ENCODE measurements around the gene ZKSCAN1.
"Not testable (repeated sequence)": the region's sequence is repeated elsewhere in the genome, so short reads cannot be mapped to it uniquely, and the experiment has no call there.

The ZKSCAN1 gene

GRCh38 chr7:100003711-100004661 is 11.4 kb upstream of the ZKSCAN1 start:
- no peak for DNase-seq

- DNase-seq: no peak
Observed at GRCh38 chr7:100007887-100008286, 7.5 kb upstream of the ZKSCAN1 start.

DNA sequence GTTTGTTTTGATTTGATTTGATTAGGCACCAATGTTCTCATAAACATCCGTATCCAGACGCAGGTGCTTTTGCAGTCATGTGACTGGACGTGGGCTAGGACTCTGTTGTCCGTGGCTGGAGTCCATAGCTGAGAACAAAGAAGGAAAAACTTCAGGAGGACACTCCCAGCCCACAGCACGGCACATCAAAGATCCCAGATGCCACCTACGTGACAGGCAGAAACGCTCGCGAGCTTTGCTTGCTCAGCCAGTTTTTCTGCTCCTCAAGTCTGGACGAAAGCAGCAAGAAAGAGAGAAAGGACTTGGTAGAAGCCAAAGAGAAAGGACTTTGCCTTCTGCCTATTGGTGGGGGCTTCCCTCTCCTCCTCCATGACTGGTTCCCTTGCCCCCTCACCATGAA is 6.9 kb upstream of the ZKSCAN1 start:
- no peak for DNase-seq

- DNase-seq: not testable (repeated sequence)
Observed at GRCh38 chr7:100009952-100010351, 5.4 kb upstream of the ZKSCAN1 start.

GRCh38 chr7:100010901-100011300 is 4.5 kb upstream of the ZKSCAN1 start:
- DNase-seq: no peak

GRCh38 chr7:100011516-100011915 is 3.9 kb upstream of the ZKSCAN1 start:
- no peak for DNase-seq

- DNase-seq: not testable (repeated sequence)
Observed at GRCh38 chr7:100012385-100013327, 2.7 kb upstream of the ZKSCAN1 start.

GRCh38 chr7:100013328-100013676 is 2.1 kb upstream of the ZKSCAN1 start:
- DNase-seq: no peak

DNA sequence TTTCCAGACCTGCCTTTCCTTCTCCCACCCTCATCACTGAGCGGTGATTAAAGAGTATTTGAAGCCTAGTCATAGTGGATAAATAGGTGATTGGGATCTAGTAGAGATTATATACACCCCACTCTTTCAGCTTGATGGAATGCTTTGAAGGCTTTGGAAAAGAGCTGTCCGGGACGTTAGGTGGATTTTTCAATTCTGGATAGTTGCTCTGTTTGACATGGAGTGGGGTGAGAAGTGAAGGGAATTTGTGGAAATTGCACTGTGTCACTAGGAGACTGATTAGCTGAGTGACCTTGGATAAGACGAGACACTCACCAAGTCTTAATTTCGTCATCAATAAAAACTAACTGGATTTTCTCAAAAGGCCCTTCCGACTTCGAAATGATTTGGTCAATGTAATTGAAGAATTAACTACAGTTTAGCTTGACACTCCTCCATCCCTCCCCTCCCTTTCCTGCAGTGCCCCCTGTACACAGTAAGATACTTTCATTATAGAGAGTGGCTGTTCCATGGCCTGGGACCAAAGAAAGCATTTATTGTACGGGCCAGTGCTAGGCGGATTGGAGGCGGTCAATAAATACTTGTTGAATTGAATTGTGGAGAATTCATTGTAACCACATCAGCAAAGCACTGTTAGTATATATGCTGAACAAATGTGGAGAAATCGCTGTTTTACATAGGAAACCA is 962 bp downstream of the ZKSCAN1 start:
- no peak for DNase-seq

DNA sequence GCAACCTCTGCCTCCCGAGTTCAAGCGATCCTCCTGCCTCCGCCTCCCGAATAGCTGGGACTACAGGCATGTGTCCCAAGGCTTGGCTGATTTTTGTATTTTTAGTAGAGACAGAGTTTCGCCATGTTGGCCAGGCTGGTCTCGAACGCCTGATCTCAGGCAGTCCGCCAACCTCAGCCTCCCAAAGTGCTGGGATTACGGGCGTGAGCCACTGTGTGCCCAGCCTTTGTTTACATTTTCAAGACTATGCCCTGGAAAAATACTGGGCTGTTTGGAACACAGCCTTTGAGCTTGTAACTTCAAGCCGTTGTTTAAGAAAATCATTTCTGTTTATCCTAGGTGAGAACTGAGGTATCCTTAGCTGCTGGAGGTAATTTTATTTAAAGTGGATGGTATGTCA is 1.9 kb downstream of the ZKSCAN1 start:
- DNase-seq: no peak

DNA sequence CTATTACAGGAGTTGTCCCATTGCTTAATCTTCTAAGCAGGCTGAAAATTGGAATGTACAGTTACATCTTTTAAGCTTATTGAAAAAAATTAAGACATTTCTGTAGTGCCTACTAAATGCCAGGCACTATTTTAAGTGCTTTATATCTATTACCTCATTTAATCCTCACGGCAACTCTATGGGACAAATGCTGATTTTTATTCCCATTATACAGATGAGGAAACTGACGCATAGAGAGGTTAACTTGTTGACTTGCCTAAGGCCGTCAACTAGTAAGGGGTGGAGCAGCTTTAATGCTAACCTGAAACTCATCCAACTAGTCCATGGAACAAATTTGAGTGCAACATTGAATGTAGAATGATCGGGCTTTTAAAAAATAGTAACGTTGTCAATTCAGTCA is 2.5 kb downstream of the ZKSCAN1 start:
- DNase-seq: no peak

GRCh38 chr7:100019908-100020307 is 4.5 kb downstream of the ZKSCAN1 start:
- DNase-seq: no peak

GRCh38 chr7:100021297-100021696 is 5.9 kb downstream of the ZKSCAN1 start:
- DNase-seq: no peak

- no peak for DNase-seq
Observed at GRCh38 chr7:100022621-100023020, 7.2 kb downstream of the ZKSCAN1 start.

- DNase-seq: no peak
Observed at GRCh38 chr7:100023526-100023925, 8.1 kb downstream of the ZKSCAN1 start.

GRCh38 chr7:100024020-100024619 is 8.7 kb downstream of the ZKSCAN1 start:
- no peak for DNase-seq

DNA sequence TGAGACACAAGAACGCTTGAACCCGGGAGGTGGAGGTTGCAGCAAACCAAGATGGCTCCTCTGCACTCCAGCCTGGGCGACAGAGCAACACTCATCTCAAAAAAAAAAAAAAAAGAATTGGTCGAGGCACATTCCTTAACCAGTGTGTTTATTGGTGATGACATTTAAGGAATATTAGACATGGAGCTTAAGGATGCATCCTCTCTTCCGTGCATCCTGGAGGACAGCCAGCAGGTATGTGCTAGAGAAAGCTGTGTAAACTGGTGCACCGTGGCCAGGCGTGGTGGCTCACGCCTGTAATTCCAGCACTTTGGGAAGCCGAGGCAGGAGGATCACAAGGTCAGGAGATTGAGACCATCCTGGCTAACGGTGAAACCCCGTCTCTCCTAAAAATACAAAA is 11.8 kb downstream of the ZKSCAN1 start:
- DNase-seq: no peak

GRCh38 chr7:100029596-100029995 is 14.2 kb downstream of the ZKSCAN1 start:
- no peak for DNase-seq

DNA sequence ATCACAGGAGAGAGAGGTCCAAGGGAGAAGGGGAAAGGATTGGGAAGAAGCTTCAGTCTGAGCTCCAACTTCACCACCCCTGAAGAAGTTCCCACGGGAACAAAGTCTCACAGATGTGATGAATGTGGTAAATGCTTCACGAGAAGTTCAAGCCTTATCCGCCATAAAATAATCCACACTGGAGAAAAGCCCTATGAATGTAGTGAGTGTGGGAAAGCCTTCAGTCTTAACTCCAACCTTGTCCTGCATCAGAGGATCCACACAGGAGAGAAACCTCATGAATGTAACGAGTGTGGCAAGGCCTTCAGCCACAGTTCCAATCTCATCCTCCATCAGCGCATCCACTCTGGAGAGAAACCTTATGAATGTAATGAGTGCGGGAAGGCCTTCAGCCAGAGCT is 18.1 kb downstream of the ZKSCAN1 start:
- DNase-seq: no peak

GRCh38 chr7:100034871-100035510 is 19.6 kb downstream of the ZKSCAN1 start:
- no peak for DNase-seq

- no peak for DNase-seq
Observed at GRCh38 chr7:100035876-100036275, 20.5 kb downstream of the ZKSCAN1 start.

DNA sequence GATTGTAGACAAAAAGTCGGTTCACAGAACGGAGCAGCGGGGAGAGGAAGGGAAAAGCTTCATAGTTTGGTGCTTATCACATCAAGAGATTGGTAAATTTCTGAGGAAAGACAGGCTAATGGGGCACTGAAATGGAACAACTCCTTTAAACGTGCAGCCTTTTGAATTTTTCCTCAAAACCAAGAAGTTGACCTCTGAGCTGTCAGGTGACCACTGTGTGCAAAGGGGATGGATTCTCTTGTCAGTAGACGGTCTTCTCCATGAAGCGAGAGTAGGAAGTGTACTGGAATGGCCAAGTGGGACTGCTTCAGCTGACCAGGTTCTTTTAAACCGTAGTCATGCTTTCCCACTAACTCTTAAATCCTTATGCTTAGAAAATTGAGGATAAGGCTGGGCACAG is 22.9 kb downstream of the ZKSCAN1 start:
- no peak for DNase-seq
